Activated CD4-positive, CD25-positive, alpha-beta regulatory T cell (primary cell): ENCODE measurements around the gene SULT1C2.

Experiments used
- DNase-seq, 4 experiments: peaks; one replicate each; lab custom pipeline; 2025; lab: John Stamatoyannopoulos, UW

Gene SULT1C2

DNA sequence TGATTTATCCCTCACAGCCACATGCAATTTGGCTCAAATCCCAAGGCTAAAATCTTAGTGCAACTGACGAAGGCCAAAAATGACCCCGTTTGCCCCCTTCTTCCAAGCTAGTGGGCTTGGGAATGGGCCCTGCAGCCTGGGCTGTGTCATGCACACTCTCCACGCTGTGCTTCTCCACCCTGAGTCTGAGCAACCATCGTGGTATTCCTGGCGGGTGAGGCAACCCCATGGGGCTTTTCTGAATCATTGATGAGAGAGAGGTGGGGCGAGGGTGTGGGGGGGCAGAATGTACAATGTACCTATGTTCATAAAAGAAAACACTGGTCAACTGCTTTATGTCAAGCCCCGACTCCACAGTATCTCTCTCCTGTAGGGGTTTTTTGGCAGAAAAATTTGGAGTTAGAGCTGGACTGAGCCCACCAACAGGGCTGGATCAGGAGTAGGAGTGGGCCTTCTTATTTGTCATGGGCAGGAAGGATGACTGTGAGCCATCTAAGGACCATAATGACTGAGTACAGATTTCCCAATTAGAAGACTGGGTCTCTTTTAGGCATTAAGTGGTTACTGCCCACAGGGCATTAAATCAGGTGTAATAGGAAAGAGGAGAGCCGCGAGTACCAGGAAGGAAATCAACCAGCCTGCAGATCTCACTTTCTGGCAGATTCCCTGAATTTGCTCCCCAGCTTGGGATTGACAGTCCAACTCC, 8.9 kb downstream of the SULT1C2 start:
- no peak for DNase-seq

GRCh38 chr2:108301558-108301957, 12.9 kb downstream of the SULT1C2 start:
- DNase-seq: no peak

DNA sequence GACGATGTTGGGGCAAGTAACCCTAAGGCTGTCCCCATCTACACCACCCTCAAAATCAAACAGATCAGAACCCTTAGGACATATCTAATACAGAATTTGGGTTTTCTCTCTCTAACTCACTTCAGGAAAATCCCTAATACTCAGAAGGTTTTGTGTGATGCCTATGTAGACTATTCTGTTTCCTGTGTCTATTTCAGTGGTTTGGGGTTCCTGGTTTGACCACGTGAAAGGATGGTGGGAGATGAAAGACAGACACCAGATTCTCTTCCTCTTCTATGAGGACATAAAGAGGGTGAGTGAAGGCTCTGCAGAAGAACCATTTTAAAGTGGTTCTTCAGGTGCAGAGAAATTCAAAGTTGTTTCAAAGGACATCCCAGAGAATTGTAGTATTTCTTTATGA, 16.3 kb downstream of the SULT1C2 start:
- no peak for DNase-seq

GRCh38 chr2:108305901-108306300, 17.2 kb downstream of the SULT1C2 start:
- DNase-seq: no peak

DNA sequence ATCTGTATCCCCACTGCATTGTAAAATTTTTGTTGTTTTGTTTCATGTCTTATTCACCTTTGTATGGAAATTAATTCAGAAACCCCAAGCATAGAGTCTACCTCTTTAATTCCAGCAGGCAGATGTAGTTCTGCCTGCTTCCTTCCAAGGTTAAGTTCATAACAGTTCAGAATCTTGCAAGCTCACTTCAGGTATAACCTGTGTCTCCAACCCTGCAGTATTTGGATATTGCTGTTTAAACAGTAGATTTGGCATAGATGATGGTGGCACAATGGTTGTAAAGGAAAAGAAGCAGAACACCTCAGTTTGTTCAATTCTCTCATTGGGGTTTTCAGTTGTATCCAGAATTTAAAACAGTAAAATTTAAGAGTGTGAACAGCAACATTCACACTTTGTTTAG, 21.2 kb downstream of the SULT1C2 start:
- DNase-seq: no peak

- DNase-seq: no peak
Observed at GRCh38 chr2:108314586-108315296, 26.0 kb downstream of the SULT1C2 start.

DNA sequence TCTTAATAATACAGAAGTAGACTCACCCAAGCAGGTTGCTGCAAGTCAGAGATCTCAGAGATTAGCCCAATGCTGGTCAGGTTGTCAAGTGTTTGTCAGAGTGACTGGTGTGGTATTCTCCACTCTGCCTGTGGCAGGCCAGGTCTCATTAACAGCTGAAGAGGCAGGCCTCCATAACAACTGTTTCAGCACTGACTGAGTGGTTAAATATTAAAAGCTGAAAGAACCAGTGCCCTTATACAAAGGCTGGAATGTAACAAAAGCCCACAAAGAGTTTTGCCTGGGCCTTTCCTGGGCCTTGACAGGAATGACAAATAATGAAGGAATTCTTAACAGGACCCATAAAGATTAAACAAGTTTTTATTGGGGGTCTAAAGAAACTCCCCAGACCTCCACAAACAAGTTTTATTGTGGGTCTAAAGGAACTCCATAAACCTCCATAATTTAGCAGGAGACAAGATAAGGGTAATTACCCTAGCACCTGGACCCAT, 26.8 kb downstream of the SULT1C2 start:
- no peak for DNase-seq

DNA sequence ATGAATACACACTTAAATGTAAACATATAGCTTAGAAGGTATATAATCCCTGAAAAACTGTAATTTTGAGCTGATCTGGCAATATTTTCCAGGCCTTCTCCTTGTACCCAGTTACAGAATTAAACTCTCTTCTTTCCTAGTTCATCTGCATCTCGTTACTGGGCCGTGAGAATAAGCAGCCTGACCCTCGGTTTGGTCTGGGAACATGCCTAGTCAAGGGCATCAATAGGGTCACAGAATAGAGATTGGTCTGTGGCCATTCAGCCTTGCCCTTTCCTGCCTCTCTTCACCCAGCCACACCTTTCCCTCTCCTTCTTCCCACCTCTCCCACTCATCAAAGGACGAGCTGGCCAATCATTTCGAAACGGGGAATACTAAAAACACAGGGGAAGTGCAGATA, 27.3 kb downstream of the SULT1C2 start:
- DNase-seq: no peak

GRCh38 chr2:108316461-108317258, 28.0 kb downstream of the SULT1C2 start:
- DNase-seq: no peak

- no peak for DNase-seq
Observed at GRCh38 chr2:108320326-108320922, 31.7 kb downstream of the SULT1C2 start.

- no peak for DNase-seq
Observed at GRCh38 chr2:108323619-108324018, 34.9 kb downstream of the SULT1C2 start.

- DNase-seq: no peak
Observed at GRCh38 chr2:108324531-108325255, 36.0 kb downstream of the SULT1C2 start.

DNA sequence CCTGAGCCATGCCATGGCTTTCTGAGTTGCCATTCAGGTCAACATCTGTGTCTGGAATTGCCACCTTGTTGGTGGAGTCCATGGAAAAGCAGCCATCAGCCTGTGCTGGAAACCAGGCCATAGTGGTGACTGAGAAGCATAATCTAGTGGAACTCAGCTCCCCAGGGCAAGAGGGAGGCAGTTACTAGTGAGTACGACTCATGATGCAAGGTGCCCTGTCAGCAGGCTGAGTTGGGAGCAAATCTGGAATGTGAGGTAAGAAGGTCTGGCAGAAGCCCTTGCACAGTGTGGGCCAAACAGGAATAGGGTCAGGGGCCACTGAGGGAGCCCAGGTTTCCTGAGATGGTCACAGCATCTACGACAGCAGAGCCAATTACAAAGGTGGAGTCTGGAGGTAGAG, 37.1 kb downstream of the SULT1C2 start:
- DNase-seq: no peak

- no peak for DNase-seq
Observed at GRCh38 chr2:108329771-108330170, 41.1 kb downstream of the SULT1C2 start.

DNA sequence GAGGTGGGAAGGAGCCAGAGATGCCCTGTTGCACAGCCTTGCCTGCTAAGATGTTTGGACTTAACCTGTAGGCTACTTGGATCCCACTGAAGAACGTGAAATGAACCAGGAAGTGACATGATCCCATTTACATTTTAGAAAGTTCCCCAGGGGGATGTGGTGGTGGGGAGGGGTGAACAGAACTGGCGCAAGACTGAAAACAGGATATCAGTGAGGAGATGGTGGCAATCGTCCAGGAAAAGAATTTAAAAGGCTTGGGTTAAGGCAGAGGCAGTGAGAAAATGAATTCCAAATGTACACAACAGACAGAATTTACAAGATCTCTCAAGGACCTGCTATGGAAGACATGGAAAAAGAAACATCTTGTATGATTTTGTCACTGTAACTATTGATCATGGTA, 42.3 kb downstream of the SULT1C2 start:
- no peak for DNase-seq

- DNase-seq: no peak
Observed at GRCh38 chr2:108345951-108346350, 57.3 kb downstream of the SULT1C2 start.

DNA sequence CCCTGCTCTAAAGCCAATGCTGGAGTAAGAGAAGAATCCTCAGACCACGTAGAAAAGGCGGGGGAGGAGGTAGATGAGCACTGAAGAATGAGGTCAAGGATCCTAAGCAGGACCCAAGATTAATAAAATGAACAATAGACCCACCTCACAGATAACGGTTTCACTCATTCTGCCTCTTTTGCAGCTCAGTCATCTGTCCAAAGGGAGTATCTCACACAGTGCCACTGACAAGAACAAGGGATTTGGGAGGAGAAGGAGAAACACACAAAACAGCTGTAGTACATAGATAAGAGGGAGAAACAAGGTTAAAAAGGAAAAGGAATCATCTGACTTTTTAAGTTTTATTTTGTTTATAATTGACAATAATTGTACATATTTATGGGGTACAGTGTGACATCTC, 58.1 kb downstream of the SULT1C2 start:
- DNase-seq: no peak

- DNase-seq: no peak
Observed at GRCh38 chr2:108347786-108348185, 59.1 kb downstream of the SULT1C2 start.

DNA sequence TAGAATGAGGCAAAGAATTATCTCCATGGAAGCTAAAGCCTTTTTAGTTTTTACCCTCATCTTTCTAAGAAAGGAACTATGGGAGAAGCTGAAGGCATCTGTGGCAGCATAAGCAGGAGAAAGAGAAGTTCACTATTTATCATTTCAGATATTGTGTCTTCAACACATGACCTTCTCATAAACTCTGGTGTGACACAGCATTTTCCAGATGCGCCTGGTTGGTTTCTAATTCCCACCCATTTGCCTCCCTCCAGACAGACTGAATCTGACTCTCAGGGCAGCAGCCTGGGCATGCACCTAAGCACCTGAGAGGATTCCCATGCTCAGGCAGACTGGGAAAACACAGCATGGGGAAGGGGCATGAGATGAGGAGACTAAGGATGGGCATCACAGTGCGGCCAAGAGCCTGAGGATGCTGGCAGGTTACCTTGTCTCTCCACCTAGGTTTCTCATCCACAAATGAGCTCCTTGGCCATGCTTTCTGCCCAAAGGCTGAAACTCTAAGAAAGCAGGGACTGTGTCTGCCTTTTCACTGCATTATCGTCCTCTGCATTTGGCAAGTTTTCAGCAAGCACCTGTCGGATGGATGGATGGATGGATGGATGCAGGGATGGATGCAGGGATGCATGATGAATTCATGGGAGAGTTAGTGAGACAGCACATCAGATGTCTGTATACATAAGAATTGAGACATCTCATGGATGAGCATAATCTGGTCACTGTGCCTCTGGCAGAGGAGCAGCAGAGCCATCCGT, 60.3 kb downstream of the SULT1C2 start:
- DNase-seq: no peak

GRCh38 chr2:108349571-108349928, 60.9 kb downstream of the SULT1C2 start:
- DNase-seq: no peak

GRCh38 chr2:108351889-108352288, 63.2 kb downstream of the SULT1C2 start:
- DNase-seq: no peak
